Gastroesophageal sphincter (tissue), 4 donors: ENCODE results near the gene SLC35B2. TPM values are rescaled to one million over a fixed set of nuclear protein-coding genes. Genes with fewer than 3 reads are reported as not detected.

Source experiments
- ATAC-seq: fragments of 150-250 bp; one replicate; pipeline ENCODE4 v1.9.1; 2016; ENCODE audit warnings: mild to moderate bottlenecking, moderate library complexity
- H3K27ac ChIP-seq, 4 donors: fragments of 200-600 bp; sonication (generic) in 3 of 4; 1 replicate in 3 of 4; 2 replicates in 1 of 4; pipeline ENCODE4 v1.5.1; 2016 to 2019
- H3K27me3 ChIP-seq: fragments of 200-600 bp; sonication (generic); one replicate; pipeline ENCODE4 v1.5.1; 2019
- H3K36me3 ChIP-seq, 2 donors: fragments of 200-600 bp; sonication (generic); one replicate each; pipeline ENCODE4 v1.5.1; 2019; ENCODE audit warnings: control low read depth in 1 of 2
- H3K4me1 ChIP-seq, 3 donors: fragments of 200-600 bp; sonication (generic); 1 replicate in 2 of 3; 2 replicates in 1 of 3; pipeline ENCODE4 v1.5.1; 2016 to 2019; ENCODE audit warnings: control low read depth in 2 of 3
- H3K4me3 ChIP-seq, 2 donors: fragments of 200-600 bp; sonication (generic); one replicate each; pipeline ENCODE4 v1.5.1; 2019; ENCODE audit warnings: mild to moderate bottlenecking in 1 of 2, moderate library complexity in 1 of 2
- H3K9me3 ChIP-seq, 3 donors: fragments of 200-600 bp; sonication (generic); one replicate each; pipeline ENCODE4 v1.5.1; 2017 to 2019; ENCODE audit warnings: control low read depth in 2 of 3
- EP300 ChIP-seq: sonication (generic); formaldehyde crosslinking; IDR thresholded peaks from one replicate; pipeline ENCODE4 v1.6.1; 2017; ENCODE audit warnings: antibody characterized with exemption, mild to moderate bottlenecking
- POLR2A ChIP-seq, 2 donors: fragments of 450-650 bp; IDR thresholded peaks; one replicate each; pipeline ENCODE4 v1.6.1; 2017; ENCODE audit warnings: antibody characterized with exemption in 2 of 2, mild to moderate bottlenecking in 2 of 2, moderate library complexity in 1 of 2
- POLR2AphosphoS5 ChIP-seq: sonication (generic); formaldehyde crosslinking; IDR thresholded peaks from one replicate; pipeline ENCODE4 v1.6.1; 2017; ENCODE audit warnings: antibody characterized with exemption
- WGBS, 2 donors: methylation state at CpG; one replicate each; pipeline ENCODE4 v1.1.5; 2018; ENCODE audit warnings: low coverage in 1 of 2; 5-methylcytosine and 5-hydroxymethylcytosine counted together
- total RNA-seq, 4 donors: library from RNA; depleted of rRNA; stranded (reverse); fragments of >200 nt; gene quantifications; one replicate each; pipeline ENCODE4 v1.1.0, GENCODE V29; 2016
- TF ChIP-seq, protein P1 (sequence below), 4 experiments: fragments of 200-600 bp in 2 of 4; fragments of 450-650 bp in 2 of 4; sonication (generic) in 1 of 4; IDR thresholded peaks; one replicate each; pipeline ENCODE4 v1.5.1; 2017 to 2019; ENCODE audit warnings: antibody characterized with exemption in 4 of 4, mild to moderate bottlenecking in 2 of 4, moderate library complexity in 2 of 4

Gene SLC35B2
- total RNA-seq, 4 donors from 2014 or later: 21.3 to 34.0 (median 25.6) TPM

- Histone ChIP-seq H3K4me1 (peaks cover 0 to 64% (median 12%) of the 10 kb centered on the region in 3 donors), H3K4me3 (peak overlapping the region; percentile 79 to 99), H3K36me3 (peaks cover 0 to 69% of the 10 kb centered on the region in 2 donors), H3K27ac (peak overlapping the region in 3 of 4 donors; percentile 87 to 94 (median 92)), H3K9me3 (no peaks in the 10 kb centered on the region), H3K27me3 (no peaks in the 10 kb centered on the region)
- WGBS, 2 donors: 16 to 23% methylated on average over 4 to 10 of the region's 15 CpGs
- TF ChIP-seq, protein P1, sequence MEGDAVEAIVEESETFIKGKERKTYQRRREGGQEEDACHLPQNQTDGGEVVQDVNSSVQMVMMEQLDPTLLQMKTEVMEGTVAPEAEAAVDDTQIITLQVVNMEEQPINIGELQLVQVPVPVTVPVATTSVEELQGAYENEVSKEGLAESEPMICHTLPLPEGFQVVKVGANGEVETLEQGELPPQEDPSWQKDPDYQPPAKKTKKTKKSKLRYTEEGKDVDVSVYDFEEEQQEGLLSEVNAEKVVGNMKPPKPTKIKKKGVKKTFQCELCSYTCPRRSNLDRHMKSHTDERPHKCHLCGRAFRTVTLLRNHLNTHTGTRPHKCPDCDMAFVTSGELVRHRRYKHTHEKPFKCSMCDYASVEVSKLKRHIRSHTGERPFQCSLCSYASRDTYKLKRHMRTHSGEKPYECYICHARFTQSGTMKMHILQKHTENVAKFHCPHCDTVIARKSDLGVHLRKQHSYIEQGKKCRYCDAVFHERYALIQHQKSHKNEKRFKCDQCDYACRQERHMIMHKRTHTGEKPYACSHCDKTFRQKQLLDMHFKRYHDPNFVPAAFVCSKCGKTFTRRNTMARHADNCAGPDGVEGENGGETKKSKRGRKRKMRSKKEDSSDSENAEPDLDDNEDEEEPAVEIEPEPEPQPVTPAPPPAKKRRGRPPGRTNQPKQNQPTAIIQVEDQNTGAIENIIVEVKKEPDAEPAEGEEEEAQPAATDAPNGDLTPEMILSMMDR (IDR thresholded peaks at IDR 0.05): no peak
- TF ChIP-seq POLR2AphosphoS5 (no peak), EP300 (no peak), POLR2A (IDR thresholded peaks at IDR 0.05) (no peak)
- ATAC-seq: no peak
Measured at GRCh38 chr6:44255871-44256774, 1.2 kb downstream of the SLC35B2 start.

- Histone ChIP-seq H3K27me3 (no peaks in the 10 kb centered on the region), H3K36me3 (peaks cover 0 to 77% of the 10 kb centered on the region in 2 donors), H3K9me3 (no peaks in the 10 kb centered on the region), H3K27ac (peak overlapping the region in 2 of 4 donors; percentile 11 to 92), H3K4me1 (peaks cover 0 to 72% (median 12%) of the 10 kb centered on the region in 3 donors), H3K4me3 (no peak overlapping the region)
- TF ChIP-seq, protein P1 (IDR thresholded peaks at IDR 0.05): no peak
- TF ChIP-seq POLR2AphosphoS5 (peak; percentile 51), POLR2A (IDR thresholded peaks at IDR 0.05) (no peak), EP300 (no peak)
- no peak for ATAC-seq
- 14 to 52% methylated on average over 1 to 4 of the region's 16 CpGs for WGBS, 2 donors
Measured at GRCh38 chr6:44255105-44255808, 2.1 kb downstream of the SLC35B2 start.

- Histone ChIP-seq H3K9me3 (no peaks in the 10 kb centered on the region), H3K4me1 (peaks cover 0 to 80% (median 16%) of the 10 kb centered on the region in 3 donors), H3K36me3 (peaks cover 0 to 77% of the 10 kb centered on the region in 2 donors), H3K27ac (peak overlapping the region in 1 of 4 donors; percentile 92), H3K27me3 (no peaks in the 10 kb centered on the region), H3K4me3 (no peak overlapping the region)
- TF ChIP-seq POLR2A (IDR thresholded peaks at IDR 0.05): no peak
- TF ChIP-seq, protein P1 (IDR thresholded peaks at IDR 0.05): no peak
- no peak for TF ChIP-seq POLR2AphosphoS5
- no peak for TF ChIP-seq EP300
- ATAC-seq: no peak
- WGBS, 2 donors: 55 to 60% methylated on average over 1 to 2 of the region's 12 CpGs
Measured at GRCh38 chr6:44254191-44255104, 2.9 kb downstream of the SLC35B2 start.

- WGBS, 2 donors: 53 to 73% methylated on average over 4 to 10 of the region's 10 CpGs
- ATAC-seq: no peak
- Histone ChIP-seq H3K9me3 (no peaks in the 10 kb centered on the region), H3K27me3 (no peaks in the 10 kb centered on the region), H3K4me3 (no peak overlapping the region), H3K4me1 (peaks cover 0 to 90% (median 24%) of the 10 kb centered on the region in 3 donors), H3K36me3 (peaks cover 0 to 77% of the 10 kb centered on the region in 2 donors), H3K27ac (no peak overlapping the region)
- TF ChIP-seq EP300: no peak
- TF ChIP-seq, protein P1 (IDR thresholded peaks at IDR 0.05): peak in 3 of 4 experiments; percentile 41 to 50 (median 43)
- no peak for TF ChIP-seq POLR2AphosphoS5
Measured at GRCh38 chr6:44253307-44254101, 3.8 kb downstream of the SLC35B2 start.
